ENCODE measurements around the gene SLC7A5.

SLC7A5 gene

DNA sequence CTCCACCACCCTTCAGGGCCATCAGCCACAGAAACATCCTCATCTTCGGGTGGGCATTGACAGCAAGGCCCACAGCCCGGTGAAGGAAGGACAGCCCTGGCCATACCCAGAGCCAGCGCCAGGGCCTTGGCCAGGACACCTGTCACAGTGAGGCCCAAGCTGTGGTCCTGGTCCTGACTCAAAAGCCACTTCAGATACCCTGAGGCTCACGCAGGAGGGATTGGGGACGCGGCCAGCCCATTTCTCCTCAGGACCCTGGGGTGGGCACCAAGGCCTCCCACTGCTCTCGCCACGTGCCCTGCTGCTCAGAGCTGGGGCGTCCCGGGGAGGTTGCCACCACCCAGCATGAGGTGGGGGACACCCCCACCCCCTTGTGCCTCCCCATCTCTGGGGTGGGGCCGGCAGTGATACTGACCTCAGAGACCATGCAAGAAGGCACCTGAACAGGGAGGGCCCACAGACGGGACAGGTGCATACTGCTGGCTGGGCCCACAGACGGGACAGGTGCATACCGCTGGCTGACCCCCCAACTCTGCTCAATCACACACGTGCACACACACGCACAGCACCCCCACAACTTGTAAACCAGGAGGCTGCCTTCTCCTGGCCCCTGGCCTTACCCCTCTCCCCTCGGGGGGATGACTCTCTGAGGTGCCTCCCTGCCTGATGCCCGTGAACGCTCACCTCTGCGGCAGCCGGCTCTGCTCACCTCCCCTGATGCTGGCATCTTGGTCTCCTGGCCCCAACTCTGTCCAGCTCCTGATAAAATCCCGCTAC, 14.2 kb downstream of the SLC7A5 start:
- 97% methylated on average over 22 of the region's 22 CpGs for WGBS
- Histone ChIP-seq H3K4me1 (ENCODE audit: control insufficient read depth, insufficient read depth, low read depth, low read length) (peaks cover 69% of the 10 kb centered on the region), H2AFZ (ENCODE audit: low read depth, low read length) (no peak overlapping the region)

DNA sequence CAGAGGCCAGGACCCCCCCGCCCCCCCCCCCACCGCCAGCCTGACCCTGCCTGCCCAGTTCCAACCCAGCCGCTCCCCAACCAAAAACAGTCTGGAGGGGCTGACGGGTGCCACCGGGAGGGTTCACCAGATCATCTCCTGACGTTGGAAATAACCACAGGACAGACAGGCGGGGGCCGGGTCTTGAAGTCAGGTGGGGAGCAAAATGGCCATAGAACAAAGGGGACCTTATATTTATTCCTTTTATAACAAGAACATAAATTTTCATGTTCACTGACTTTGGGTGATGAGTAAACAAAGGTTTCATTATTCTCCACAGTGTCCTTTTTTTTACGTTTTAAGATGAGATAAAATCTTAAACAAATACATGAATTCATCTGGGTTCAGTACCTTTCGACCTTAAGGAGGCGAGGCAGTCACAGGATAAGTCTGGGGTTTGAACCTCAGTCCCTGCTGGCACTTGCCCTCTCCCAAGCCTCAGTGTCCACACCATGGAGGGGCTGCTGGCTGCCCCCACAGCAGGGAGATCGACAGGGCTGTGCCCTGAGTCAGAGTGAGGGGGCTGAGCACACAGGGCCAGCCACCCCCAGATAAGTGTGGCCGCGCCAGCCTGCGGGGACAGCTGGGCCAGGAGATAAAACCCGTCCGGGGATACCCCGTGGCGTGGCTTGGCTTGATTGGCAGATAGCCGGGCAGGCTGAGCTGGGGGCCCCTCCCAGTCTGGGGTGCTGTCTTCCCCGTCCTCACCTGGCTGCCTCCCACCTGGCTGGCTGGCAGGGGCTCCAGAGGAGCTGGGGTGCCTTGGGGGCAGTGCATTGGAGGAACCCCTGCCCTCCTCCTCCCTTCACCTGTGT, 15.0 kb downstream of the SLC7A5 start:
- Histone ChIP-seq H3K4ac (ENCODE audit: low read depth in 1 of 2, low read length in 2 of 2) (peak overlapping the region; percentile 36 to 42), H3K4me3 (ENCODE audit: insufficient read depth in 1 of 2, low read depth in 1 of 2, low read length in 2 of 2) (peak overlapping the region in 1 of 2 experiments; percentile 80), H4K91ac (ENCODE audit: low read length) (peak overlapping the region; percentile 53), H3K23ac (ENCODE audit: low read length in 2 of 2) (no peak overlapping the region), H2BK5ac (ENCODE audit: low read depth, low read length, poor library complexity, severe bottlenecking) (no peak overlapping the region), H3K27me3 (ENCODE audit: control insufficient read depth in 1 of 2, insufficient read depth in 1 of 2, low read length in 2 of 2) (peaks cover 0 to 6% of the 10 kb centered on the region in 2 experiments), H3K9me3 (ENCODE audit: control insufficient read depth, low read length) (no peaks in the 10 kb centered on the region), H3K79me1 (replicated peaks; ENCODE audit: low read length, poor library complexity, severe bottlenecking) (peaks cover 17% of the 10 kb centered on the region), H2AFZ (ENCODE audit: low read depth, low read length) (no peak overlapping the region), H4K8ac (ENCODE audit: low read length) (peak overlapping the region; percentile 45), H2BK15ac (ENCODE audit: low read depth, poor library complexity, severe bottlenecking) (peak overlapping the region; percentile 28), H2BK120ac (ENCODE audit: low read depth, low read length) (no peak overlapping the region), H3K18ac (ENCODE audit: low read depth in 1 of 2, low read length in 2 of 2) (peak overlapping the region; percentile 11 to 77), H3K36me3 (ENCODE audit: control insufficient read depth in 1 of 2, insufficient read depth in 2 of 2, low read depth in 1 of 2, low read length in 2 of 2) (peaks cover 11 to 42% of the 10 kb centered on the region in 2 experiments), H3K4me2 (ENCODE audit: low read length, poor library complexity, severe bottlenecking) (no peak overlapping the region), H2AK5ac (ENCODE audit: low read length, severe bottlenecking) (peak overlapping the region; percentile 8), H3K27ac (ENCODE audit: low read length, poor library complexity, severe bottlenecking) (no peak overlapping the region), H3K9ac (ENCODE audit: low read length) (peak overlapping the region; percentile 87), H2BK12ac (ENCODE audit: low read length in 2 of 2) (peak overlapping the region; percentile 59 to 80), H3K4me1 (ENCODE audit: control insufficient read depth, insufficient read depth, low read depth, low read length) (peaks cover 70% of the 10 kb centered on the region), H3K14ac (ENCODE audit: low read length in 2 of 2) (no peak overlapping the region)
- no peak for DNase-seq
- WGBS = 88% methylated on average over 12 of the region's 21 CpGs

More for the DNA sequence above, 14.2 kb downstream of the SLC7A5 start:
- H3K27me3 ChIP-seq (ENCODE audit: control insufficient read depth in 1 of 2, insufficient read depth in 1 of 2, low read length in 2 of 2) = peaks cover 0 to 6% of the 10 kb centered on the region in 2 experiments
- no peak overlapping the region for H3K9ac ChIP-seq (ENCODE audit: low read length)
- H3K4me2 ChIP-seq (ENCODE audit: low read length, poor library complexity, severe bottlenecking) = no peak overlapping the region
- no peak overlapping the region for H2BK5ac ChIP-seq (ENCODE audit: low read depth, low read length, poor library complexity, severe bottlenecking)
- H2AK5ac ChIP-seq (ENCODE audit: low read length, severe bottlenecking) = peak overlapping the region; percentile 16
- H3K4ac ChIP-seq (ENCODE audit: low read depth in 1 of 2, low read length in 2 of 2) = peak overlapping the region in 1 of 2 experiments; percentile 36
- H3K79me1 ChIP-seq (replicated peaks; ENCODE audit: low read length, poor library complexity, severe bottlenecking) = peaks cover 15% of the 10 kb centered on the region
- H2BK12ac ChIP-seq (ENCODE audit: low read length in 2 of 2) = peak overlapping the region; percentile 59 to 80
- no peak overlapping the region for H3K27ac ChIP-seq (ENCODE audit: low read length, poor library complexity, severe bottlenecking)
- H3K23ac ChIP-seq (ENCODE audit: low read length in 2 of 2) = no peak overlapping the region
- H4K8ac ChIP-seq (ENCODE audit: low read length) = peak overlapping the region; percentile 31
- H3K9me3 ChIP-seq (ENCODE audit: control insufficient read depth, low read length) = no peaks in the 10 kb centered on the region
- no peak overlapping the region for H3K4me3 ChIP-seq (ENCODE audit: insufficient read depth in 1 of 2, low read depth in 1 of 2, low read length in 2 of 2)
- no peak for DNase-seq
- H3K36me3 ChIP-seq (ENCODE audit: control insufficient read depth in 1 of 2, insufficient read depth in 2 of 2, low read depth in 1 of 2, low read length in 2 of 2) = peaks cover 11 to 35% of the 10 kb centered on the region in 2 experiments
- peak overlapping the region in 1 of 2 experiments; percentile 77 for H3K18ac ChIP-seq (ENCODE audit: low read depth in 1 of 2, low read length in 2 of 2)
- no peak overlapping the region for H2BK120ac ChIP-seq (ENCODE audit: low read depth, low read length)
- H4K91ac ChIP-seq (ENCODE audit: low read length) = peak overlapping the region; percentile 53
- peak overlapping the region; percentile 39 for H2BK15ac ChIP-seq (ENCODE audit: low read depth, poor library complexity, severe bottlenecking)
- peak overlapping the region in 1 of 2 experiments; percentile 6 for H3K14ac ChIP-seq (ENCODE audit: low read length in 2 of 2)

DNA sequence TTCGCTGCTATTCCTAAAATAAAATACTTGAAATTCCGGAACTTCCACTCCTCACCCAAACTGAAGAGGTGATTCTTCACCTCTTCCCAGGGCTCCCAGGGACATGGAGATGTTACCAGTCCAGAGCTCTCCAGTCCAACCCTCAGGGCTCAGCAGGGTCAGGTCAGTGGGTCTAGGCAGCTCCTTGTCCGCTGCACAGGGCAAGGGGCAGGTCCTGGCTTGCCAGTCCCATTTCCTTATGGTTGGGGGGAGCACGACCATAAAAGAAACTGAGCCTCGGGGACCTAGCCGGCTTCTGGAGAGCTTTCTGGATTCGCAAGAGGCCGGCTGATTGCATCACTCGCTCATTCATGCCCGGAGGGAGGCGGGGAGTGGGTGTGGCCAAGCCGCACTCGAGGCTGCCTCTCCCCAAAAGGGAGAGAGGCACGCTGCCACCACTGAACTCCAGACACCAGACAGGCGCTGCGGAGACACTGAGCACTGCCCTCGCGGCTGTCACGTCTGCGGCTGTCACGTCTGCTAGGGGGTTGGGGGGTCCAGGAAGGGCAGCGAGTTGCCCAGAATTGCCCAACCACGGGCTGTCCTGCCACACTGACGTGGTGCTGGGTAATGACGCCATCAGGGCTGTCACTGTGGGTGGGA, 15.8 kb downstream of the SLC7A5 start:
- peak overlapping the region; percentile 60 to 93 for H2BK12ac ChIP-seq (ENCODE audit: low read length in 2 of 2)
- H3K18ac ChIP-seq (ENCODE audit: low read depth in 1 of 2, low read length in 2 of 2) = peak overlapping the region; percentile 95 to 98
- peak overlapping the region; percentile 40 for H2BK120ac ChIP-seq (ENCODE audit: low read depth, low read length)
- peaks cover 11 to 46% of the 10 kb centered on the region in 2 experiments for H3K36me3 ChIP-seq (ENCODE audit: control insufficient read depth in 1 of 2, insufficient read depth in 2 of 2, low read depth in 1 of 2, low read length in 2 of 2)
- H2AK5ac ChIP-seq (ENCODE audit: low read length, severe bottlenecking) = peak overlapping the region; percentile 42
- H2AFZ ChIP-seq (ENCODE audit: low read depth, low read length) = no peak overlapping the region
- peak overlapping the region; percentile 36 for H3K27ac ChIP-seq (ENCODE audit: low read length, poor library complexity, severe bottlenecking)
- H3K14ac ChIP-seq (ENCODE audit: low read length in 2 of 2) = peak overlapping the region in 1 of 2 experiments; percentile 68
- peak overlapping the region in 1 of 2 experiments; percentile 80 for H3K4me3 ChIP-seq (ENCODE audit: insufficient read depth in 1 of 2, low read depth in 1 of 2, low read length in 2 of 2)
- peaks cover 66% of the 10 kb centered on the region for H3K4me1 ChIP-seq (ENCODE audit: control insufficient read depth, insufficient read depth, low read depth, low read length)
- peaks cover 14% of the 10 kb centered on the region for H3K79me1 ChIP-seq (replicated peaks; ENCODE audit: low read length, poor library complexity, severe bottlenecking)
- H3K27me3 ChIP-seq (ENCODE audit: control insufficient read depth in 1 of 2, insufficient read depth in 1 of 2, low read length in 2 of 2) = peaks cover 0 to 6% of the 10 kb centered on the region in 2 experiments
- peak overlapping the region; percentile 63 for H2BK5ac ChIP-seq (ENCODE audit: low read depth, low read length, poor library complexity, severe bottlenecking)
- peak; percentile 94 for DNase-seq
- peak overlapping the region; percentile 87 for H3K9ac ChIP-seq (ENCODE audit: low read length)
- H3K9me3 ChIP-seq (ENCODE audit: control insufficient read depth, low read length) = no peaks in the 10 kb centered on the region
- peak overlapping the region in 1 of 2 experiments; percentile 23 for H3K23ac ChIP-seq (ENCODE audit: low read length in 2 of 2)
- H4K91ac ChIP-seq (ENCODE audit: low read length) = peak overlapping the region; percentile 92
- 7% methylated on average over 22 of the region's 25 CpGs for WGBS
- peak overlapping the region; percentile 39 for H2BK15ac ChIP-seq (ENCODE audit: low read depth, poor library complexity, severe bottlenecking)
- peak overlapping the region; percentile 96 for H4K8ac ChIP-seq (ENCODE audit: low read length)
- H3K4ac ChIP-seq (ENCODE audit: low read depth in 1 of 2, low read length in 2 of 2) = peak overlapping the region; percentile 15 to 40
- H3K4me2 ChIP-seq (ENCODE audit: low read length, poor library complexity, severe bottlenecking) = peak overlapping the region; percentile 72
